Loucy (cell line): ENCODE measurements around the gene MOK.

Source experiments
- CTCF ChIP-seq: fragments of 200-600 bp; sonication (generic); conservative IDR thresholded peaks from 2 replicates; pipeline ENCODE4 v1.5.1; 2014; ENCODE audit warnings: mild to moderate bottlenecking, antibody characterized with exemption, low read length
- EZH2phosphoT487 ChIP-seq: fragments of 200-600 bp; IDR thresholded peaks from 2 replicates; pipeline ENCODE4 v1.6.1; 2018; ENCODE audit warnings: antibody characterized with exemption, mild to moderate bottlenecking, moderate library complexity, borderline replicate concordance

DNA sequence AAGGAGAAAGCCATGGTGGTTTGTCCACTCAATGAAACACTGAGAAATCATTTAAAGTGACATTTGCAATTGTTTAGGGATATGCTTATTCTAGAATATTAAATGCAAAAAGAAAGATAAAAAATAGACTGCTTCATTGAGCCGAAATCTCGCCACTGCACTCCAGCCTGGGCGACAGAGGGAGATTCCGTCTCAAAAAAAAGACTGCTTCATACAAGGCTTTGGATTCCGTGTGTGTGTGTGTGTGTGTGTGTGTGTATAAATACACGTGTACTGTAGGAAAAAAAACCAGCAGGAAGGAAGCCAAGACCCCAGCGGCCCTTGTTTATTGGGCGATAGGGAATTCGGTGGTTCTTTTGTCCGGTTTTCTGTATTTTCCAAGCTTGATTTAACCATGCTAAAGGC lies 11.4 kb upstream of the MOK start:
- TF ChIP-seq CTCF, result no peak
- TF ChIP-seq EZH2phosphoT487, result no peak
